NCI-H2029 treated with DMSO at 0.1 percent for 48 hours (cell line): Measurements from ENCODE around the gene SMC4.

Experiments
- DNase-seq: peaks from one replicate; lab custom pipeline; 2025; lab: John Stamatoyannopoulos, UW

SMC4 gene

GRCh38 chr3:160478338-160478737 is 78.9 kb downstream of the SMC4 start:
- DNase-seq = no peak

DNA sequence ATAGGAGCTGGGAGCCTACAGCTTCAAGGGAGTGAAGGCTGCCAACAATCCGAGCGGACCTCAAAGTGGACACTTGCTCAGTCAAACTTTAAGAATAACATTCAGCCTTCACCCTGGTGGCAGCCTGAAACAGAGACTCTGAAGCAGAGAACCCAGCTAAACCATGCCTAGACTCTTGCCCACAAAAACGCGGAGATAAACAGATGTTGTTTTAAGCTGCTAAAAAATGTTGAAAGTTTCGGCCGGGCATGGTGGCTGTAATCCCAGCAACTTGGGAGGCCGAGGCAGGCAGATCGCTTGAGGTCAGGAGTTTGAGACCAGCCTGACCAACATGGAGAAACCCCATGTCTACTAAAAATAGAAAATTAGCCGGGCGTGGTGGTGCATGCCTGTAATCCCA is 79.9 kb downstream of the SMC4 start:
- no peak for DNase-seq

DNA sequence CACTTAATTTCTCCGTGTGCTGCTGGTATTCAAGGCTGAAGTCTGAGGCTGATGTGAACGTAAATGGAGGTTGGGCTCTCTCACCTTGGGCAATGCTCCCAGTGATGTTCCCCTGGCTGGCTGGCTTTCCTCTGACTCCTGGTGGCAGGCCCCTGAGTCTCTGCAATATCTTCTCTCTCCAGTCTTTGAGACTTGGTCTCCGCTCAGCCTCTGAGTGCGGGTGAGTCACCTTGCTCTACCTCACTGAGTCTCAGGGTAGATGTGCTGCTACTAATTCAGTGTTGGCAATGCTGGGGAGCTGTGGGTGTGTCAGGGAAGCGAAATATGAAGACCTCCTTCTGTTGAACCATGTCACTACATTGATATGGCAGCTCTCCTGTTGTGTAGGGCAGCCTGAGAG is 81.5 kb downstream of the SMC4 start:
- DNase-seq = no peak

- DNase-seq = no peak
Measured at GRCh38 chr3:160481856-160482255, 82.4 kb downstream of the SMC4 start.

DNA sequence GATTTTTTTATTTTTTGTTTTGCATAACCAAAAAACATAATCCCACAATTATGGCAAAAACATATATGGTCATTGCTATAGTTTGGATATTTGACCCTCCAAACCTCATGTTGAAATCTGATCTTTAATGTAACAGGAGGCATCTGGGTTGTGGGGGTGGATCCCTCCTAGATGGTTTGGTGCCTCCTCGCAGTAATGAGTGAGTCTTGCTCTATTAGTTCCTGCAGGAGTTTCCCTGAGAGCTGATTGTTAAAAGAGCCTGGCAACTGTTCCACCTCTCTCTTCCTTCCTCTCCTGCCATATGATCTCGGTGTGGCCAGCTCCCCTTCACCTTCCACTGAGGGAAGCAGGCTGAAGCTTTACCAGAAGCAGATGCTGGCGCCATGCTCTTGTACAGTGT is 83.3 kb downstream of the SMC4 start:
- no peak for DNase-seq
